Liver (tissue), 3 donors: ENCODE data around the gene PHETA1.

ENCODE experiments used
- ATF3 ChIP-seq: IDR thresholded peaks from 2 replicates; pipeline ENCODE4 v1.6.1; 2016; ENCODE audit warnings: antibody characterized with exemption
- CTCF ChIP-seq: fragments of 150-350 bp; IDR thresholded peaks from 2 replicates; pipeline ENCODE4 v1.5.1; 2017; ENCODE audit warnings: improper control_type of control experiment, low read depth, low read length; ENCODE audit not compliant: missing input control
- JUND ChIP-seq, 2 donors: IDR thresholded peaks; 2 replicates each; pipeline ENCODE4 v1.6.1; 2016; ENCODE audit warnings: antibody characterized with exemption in 2 of 2
- REST ChIP-seq: IDR thresholded peaks from 2 replicates; pipeline ENCODE4 v1.6.1; 2016; ENCODE audit warnings: antibody characterized with exemption, mild to moderate bottlenecking
- SP1 ChIP-seq: IDR thresholded peaks from 2 replicates; pipeline ENCODE4 v1.6.1; 2018; ENCODE audit warnings: antibody characterized with exemption, mild to moderate bottlenecking
- TAF1 ChIP-seq: conservative IDR thresholded peaks from 2 replicates; pipeline ENCODE4 v1.6.1; 2016; ENCODE audit warnings: antibody characterized with exemption, mild to moderate bottlenecking
- YY1 ChIP-seq: IDR thresholded peaks from 2 replicates; pipeline ENCODE4 v1.6.1; 2016; ENCODE audit warnings: antibody characterized with exemption, mild to moderate bottlenecking
- ZBTB33 ChIP-seq: IDR thresholded peaks from 2 replicates; pipeline ENCODE4 v1.6.1; 2016; ENCODE audit warnings: antibody characterized with exemption
- donor health status: healthy.
- donor health status: healthy.

GRCh38 chr12:111361717-111362576, 6.9 kb downstream of the PHETA1 start:
- TF ChIP-seq ATF3 (no peak), CTCF (no peak), JUND (IDR thresholded peaks at IDR 0.05) (no peak), YY1 (no peak), REST (no peak), SP1 (no peak), TAF1 (no peak), ZBTB33 (no peak)
